ENCODE data around the gene SLC8A1. TPM values are rescaled to one million over a fixed set of nuclear protein-coding genes. Genes with fewer than 3 reads are reported as not detected.
A peak's percentile ranks its signal among the peaks of the same experiment; 100 is the strongest.

The SLC8A1 gene
- total RNA-seq, 1 donor from 2014 or later = 53.8 TPM

DNA sequence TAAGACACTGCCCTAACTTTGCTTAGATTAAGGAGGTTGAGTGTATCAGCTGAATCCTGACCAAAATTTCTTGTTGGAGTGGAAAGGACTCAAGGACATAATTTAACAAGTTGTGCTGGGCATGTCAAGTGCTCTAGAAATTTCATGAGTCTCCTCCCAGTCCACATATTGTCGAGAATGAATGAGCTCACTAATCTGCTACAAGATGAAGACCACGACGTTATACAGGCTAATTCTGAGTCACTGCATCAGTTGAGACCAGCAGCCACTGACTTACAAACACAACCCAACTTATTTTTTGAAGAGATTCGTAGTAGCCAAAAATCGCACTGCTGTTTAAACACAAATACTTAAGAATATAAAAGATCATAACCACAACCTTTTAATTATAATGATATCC is 28.7 kb upstream of the SLC8A1 start:
- Histone ChIP-seq H3K27me3 (no peaks in the 10 kb centered on the region), H3K27ac (no peak overlapping the region), H3K36me3 (no peaks in the 10 kb centered on the region), H3K9me3 (no peaks in the 10 kb centered on the region), H3K4me1 (no peaks in the 10 kb centered on the region), H3K4me3 (no peak overlapping the region)
- ATAC-seq = no peak
- intact Hi-C loops (cut with DNase I) = no loop called here
- TF ChIP-seq CTCF (IDR thresholded peaks at IDR 0.05) = no peak
- DNase-seq = no peak

DNA sequence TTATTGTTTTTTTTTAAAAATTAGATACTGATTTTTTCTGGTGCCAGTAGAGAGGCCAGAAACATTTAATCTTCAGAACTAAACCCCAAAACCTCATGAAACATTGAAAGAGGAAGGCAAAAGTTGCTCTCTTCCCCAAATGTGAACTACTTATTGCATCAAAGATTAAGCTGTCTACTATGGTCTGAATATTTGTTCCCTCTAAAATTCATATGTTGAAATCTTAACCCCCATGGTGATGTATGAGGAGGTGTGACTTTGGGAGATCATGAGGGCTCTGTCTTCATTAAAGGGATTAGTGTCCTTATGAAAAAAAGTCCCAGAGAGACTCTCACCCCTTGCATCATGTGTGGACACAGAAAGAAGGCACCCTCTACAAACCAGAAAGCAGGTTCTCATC is 28.2 kb upstream of the SLC8A1 start:
- DNase-seq (no peak), ATAC-seq (peak; percentile 83)
- Histone ChIP-seq H3K9me3 (no peaks in the 10 kb centered on the region), H3K4me1 (no peaks in the 10 kb centered on the region), H3K27ac (no peak overlapping the region), H3K36me3 (no peaks in the 10 kb centered on the region), H3K27me3 (no peaks in the 10 kb centered on the region), H3K4me3 (no peak overlapping the region)
- TF ChIP-seq CTCF (IDR thresholded peaks at IDR 0.05) = no peak
- intact Hi-C loops (cut with DNase I) = no loop called here

DNA sequence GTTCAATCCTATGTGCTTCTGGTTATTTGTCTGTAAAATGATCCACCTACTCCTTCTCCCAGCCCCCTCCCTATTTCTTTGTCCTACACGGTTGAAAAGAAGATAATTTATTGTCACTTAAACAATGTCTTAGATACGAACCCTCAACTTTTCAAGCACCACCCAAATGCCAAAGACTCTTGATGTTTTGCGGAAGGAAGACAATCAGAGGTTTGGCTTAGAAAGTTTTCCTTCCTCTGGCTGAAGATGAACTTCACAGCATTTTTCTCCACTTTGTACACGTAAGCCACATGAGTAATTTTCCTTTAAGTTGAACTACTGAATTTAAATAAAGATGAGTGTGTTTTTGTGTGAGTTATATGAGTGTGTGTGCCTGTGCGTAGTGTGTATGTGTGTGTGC is 25.5 kb upstream of the SLC8A1 start:
- Histone ChIP-seq H3K4me3 (no peak overlapping the region), H3K9me3 (no peaks in the 10 kb centered on the region), H3K4me1 (no peaks in the 10 kb centered on the region), H3K36me3 (no peaks in the 10 kb centered on the region), H3K27me3 (no peaks in the 10 kb centered on the region), H3K27ac (no peak overlapping the region)
- ATAC-seq (no peak), DNase-seq (no peak)
- intact Hi-C loops (cut with DNase I) = no loop called here
- TF ChIP-seq CTCF (IDR thresholded peaks at IDR 0.05) = no peak

GRCh38 chr2:40476436-40476835 is 24.5 kb upstream of the SLC8A1 start:
- intact Hi-C loops (cut with DNase I) = no loop called here
- H3K4me3 ChIP-seq = no peak overlapping the region
- no peak overlapping the region for H3K27ac ChIP-seq
- no peaks in the 10 kb centered on the region for H3K36me3 ChIP-seq
- no peaks in the 10 kb centered on the region for H3K4me1 ChIP-seq
- DNase-seq (no peak), ATAC-seq (peak; percentile 48)
- TF ChIP-seq CTCF (IDR thresholded peaks at IDR 0.05) = no peak
- H3K9me3 ChIP-seq = no peaks in the 10 kb centered on the region
- H3K27me3 ChIP-seq = no peaks in the 10 kb centered on the region

- TF ChIP-seq CTCF (IDR thresholded peaks at IDR 0.05) = no peak
- no peaks in the 10 kb centered on the region for H3K9me3 ChIP-seq
- intact Hi-C loops (cut with DNase I) = no loop called here
- H3K36me3 ChIP-seq = no peaks in the 10 kb centered on the region
- H3K4me1 ChIP-seq = no peaks in the 10 kb centered on the region
- no peak overlapping the region for H3K4me3 ChIP-seq
- DNase-seq (no peak), ATAC-seq (no peak)
- no peaks in the 10 kb centered on the region for H3K27me3 ChIP-seq
- peak overlapping the region; percentile 24 for H3K27ac ChIP-seq
These were observed 22.4 kb upstream of the SLC8A1 start for GRCh38 chr2:40474306-40474705.

DNA sequence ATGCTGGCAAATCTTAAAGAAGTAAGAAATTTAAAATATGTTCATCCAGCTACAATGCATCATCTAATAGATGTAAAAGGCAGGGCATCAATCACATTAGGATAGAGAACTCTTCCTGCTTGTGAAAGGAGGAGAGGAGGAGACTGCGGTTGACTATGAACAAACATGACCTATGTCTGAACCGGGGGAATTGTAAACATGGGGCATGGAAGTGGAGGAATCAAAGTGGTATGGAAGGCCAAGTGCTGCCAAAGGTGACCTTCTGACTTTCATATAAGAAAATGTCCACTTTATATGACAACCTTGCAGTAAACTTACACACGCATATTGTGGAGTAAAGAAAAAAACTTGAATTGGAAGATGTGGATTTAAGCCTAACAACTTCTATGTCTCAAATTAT is 20.0 kb upstream of the SLC8A1 start:
- H3K36me3 ChIP-seq = no peaks in the 10 kb centered on the region
- no peaks in the 10 kb centered on the region for H3K27me3 ChIP-seq
- no peak overlapping the region for H3K4me3 ChIP-seq
- peak; percentile 43 for ATAC-seq
- no peak for TF ChIP-seq CTCF (IDR thresholded peaks at IDR 0.05)
- intact Hi-C loops (cut with DNase I) = no loop called here
- DNase-seq = no peak
- no peak overlapping the region for H3K27ac ChIP-seq
- H3K9me3 ChIP-seq = no peaks in the 10 kb centered on the region
- no peaks in the 10 kb centered on the region for H3K4me1 ChIP-seq
